GM19467 (cell line): ENCODE data around the gene JAML.
"Not testable (repeated sequence)": the region's sequence is repeated elsewhere in the genome, so short reads cannot be mapped to it uniquely, and the experiment has no call there.

ENCODE experiments used
- ATAC-seq: cut with Tn5 transposase; IDR thresholded peaks from one replicate; pipeline ENCODE4 v1.9.1; 2021; ENCODE audit warnings: mild to moderate bottlenecking, moderate library complexity; ENCODE audit not compliant: unreplicated experiment

JAML gene

DNA sequence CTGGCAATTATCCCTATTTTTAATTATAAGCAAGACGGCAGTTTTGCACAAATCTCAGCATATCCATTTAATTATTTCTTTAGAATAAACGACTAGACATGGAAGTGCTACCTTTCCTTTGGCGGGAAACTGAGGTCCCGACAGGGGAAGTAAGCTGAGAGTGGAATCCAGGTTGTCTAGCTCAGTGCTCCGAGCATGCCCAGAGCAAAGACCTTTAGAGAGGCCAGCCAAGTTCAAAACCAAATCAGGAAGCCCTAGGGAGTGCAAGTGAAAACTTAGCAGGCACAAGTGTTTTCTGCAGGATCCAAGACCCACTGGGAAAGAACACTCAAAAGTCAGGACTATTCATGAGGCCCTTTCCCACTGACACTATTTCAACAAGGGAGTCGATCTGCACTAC is 25.7 kb downstream of the JAML start:
- no peak for ATAC-seq

DNA sequence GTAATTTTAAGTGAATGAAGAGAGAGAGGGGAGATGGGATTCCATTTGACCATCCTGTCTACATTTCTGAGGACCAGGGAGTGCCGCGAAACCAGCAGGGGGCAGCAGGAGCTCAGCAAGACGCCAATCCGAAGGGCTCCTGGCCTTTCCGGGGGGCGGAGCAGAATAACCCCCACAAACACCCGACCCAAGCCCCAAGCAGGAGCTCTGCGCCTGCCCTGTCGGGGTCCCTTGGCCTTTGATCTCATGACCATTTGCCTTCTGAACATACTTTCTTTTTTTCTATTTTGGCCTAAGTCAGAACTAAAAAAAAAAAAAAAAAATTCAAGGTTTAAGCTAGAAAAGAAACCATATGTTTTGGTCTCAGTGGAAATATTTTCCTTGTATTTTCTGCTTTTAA is 26.4 kb downstream of the JAML start:
- peak; percentile 51 for ATAC-seq

DNA sequence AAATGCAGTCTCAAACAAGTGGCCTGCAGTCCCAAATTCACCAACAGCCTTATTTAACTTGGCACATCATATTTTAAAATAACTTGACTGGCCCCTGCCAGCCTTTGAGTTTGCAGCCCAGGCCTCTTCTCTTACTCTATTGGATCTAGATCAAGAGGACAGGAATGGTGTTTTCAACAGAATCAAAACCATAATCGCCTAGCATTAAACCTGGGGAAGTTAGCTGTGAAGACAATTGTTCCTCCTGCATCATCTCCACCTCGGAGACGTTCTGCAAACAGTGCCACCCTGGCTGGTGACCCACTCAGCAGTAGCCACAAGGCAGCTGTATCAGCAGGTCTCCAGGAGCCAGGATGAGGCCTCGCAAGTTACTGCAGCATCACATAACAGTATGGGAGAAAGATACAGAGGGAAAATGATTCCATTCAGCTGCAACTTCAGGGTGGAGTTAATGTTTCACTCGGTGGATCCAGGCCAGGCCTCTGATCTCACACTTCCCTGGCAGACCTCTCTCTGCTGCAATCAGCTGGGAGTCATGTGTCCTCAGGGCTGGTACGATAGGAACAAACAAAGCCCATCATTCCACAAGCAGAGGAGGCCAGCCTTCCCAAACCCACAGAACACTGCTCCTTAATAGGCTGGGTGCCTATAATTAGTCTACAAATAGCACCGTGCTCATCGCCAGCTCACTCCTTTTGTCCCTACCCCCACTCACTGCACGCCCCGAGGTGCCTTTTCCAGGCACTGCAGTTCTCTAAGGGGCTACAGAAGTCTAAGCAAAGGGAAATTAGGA is 29.8 kb downstream of the JAML start:
- ATAC-seq, result no peak

DNA sequence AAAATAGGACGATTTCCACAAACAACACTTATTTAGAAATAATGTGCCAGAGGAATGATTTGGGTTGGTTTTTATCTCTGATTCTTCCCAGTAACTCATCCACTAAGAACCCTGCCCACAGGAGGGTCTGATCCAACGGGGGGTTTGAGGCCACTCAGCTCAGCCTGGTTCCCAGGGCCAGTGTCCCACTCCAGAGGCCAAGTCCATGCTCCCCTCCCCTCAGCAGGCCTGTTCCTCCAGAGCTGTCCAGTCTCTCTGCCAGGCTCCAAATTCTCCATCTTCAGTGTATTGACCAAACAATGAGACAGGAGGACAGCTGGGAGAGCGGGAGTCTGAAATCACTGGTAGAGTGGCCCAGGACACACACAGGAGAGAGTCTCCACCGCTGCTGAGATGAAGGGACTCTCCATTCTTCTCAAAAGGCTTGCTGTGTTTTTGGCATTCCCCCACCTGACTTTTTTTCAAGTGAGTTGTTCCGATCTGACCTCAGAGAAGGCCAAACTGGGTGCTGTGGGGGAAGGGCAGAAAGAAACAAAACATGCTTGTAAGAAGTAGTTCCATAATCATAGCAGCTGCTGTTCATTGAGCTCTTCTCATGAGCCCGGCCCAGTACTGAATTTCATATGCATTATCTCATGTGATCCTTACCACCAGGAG is 30.8 kb downstream of the JAML start:
- ATAC-seq, result no peak

DNA sequence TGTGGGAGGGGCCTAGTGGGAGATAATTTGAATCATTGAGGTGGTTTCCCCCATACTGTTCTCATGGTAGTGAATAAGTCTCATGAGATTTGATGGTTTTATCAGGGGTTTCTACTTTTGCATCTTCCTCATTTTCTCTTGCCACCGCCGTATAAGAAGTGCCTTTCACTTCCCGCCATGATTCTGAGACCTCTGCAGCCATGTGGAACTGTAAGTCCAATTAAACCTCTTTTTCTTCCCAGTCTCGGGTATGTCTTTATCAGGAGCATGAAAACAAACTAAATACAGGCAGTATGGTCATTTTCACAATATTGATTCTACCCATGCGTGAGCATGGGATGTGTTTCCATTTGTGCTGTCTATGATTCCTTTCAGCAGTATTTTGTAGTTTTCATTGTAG is 32.0 kb downstream of the JAML start:
- ATAC-seq, result not testable (repeated sequence)

DNA sequence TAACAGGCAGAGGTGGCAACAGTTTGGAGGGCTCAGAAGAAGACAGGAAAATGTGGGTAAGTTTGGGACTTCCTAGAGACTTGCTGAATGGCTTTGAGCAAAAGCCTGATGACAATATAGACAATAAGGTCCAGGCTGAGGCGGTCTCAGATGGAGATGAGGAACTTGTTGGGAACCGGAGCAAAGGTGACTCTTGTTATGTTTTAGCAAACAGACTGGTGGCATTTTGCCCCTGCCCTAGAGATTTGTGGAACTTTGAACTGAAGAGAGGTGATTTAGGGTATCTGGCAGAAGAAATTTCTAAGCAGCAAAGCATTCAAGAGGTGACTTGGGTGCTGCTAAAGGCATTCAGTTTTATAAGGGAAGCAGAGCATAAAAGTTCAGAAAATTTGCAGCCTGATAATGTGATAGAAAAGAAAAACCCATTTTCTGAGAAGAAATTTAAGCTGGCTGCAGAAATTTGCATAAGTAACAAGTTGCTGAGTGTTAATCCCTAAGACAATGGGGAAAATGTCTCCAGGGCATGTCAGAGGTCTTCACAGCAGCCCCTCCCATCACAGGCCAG is 33.8 kb downstream of the JAML start:
- not testable (repeated sequence) for ATAC-seq

DNA sequence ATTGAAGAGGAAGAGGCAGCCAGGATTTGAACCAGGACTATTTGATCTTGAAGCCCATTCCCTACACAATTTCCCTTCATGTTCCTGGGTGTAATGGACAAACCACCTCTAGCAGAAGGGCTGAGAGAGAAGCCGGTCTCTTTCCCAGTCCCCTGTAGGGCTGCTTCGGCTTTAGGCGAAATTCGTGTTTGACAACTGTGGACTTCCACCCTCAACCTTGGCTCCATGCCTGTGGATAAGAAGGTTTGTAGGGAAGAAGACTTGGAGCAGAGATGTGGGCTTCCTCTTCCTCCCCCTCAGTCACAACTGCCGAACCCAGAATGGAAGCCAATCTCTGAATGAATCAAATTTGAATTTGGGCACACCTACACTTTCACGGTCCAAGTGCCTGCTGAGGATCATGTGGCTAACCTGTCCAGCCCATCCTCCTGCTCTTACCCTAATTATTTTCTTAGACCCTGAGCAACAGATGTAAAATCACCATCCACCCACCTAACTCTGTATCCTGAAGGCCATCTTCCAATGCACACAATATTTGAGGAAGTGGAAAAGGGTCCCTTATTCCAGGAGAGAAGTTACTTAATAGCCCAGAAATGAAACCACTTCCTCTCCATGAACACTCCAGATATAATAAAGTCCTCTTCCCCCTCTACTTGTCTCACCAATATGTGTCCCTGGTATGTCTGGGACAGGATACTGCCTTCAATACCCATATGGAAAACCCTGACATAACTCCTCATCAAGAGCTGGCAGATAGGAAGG is 38.3 kb downstream of the JAML start:
- no peak for ATAC-seq

DNA sequence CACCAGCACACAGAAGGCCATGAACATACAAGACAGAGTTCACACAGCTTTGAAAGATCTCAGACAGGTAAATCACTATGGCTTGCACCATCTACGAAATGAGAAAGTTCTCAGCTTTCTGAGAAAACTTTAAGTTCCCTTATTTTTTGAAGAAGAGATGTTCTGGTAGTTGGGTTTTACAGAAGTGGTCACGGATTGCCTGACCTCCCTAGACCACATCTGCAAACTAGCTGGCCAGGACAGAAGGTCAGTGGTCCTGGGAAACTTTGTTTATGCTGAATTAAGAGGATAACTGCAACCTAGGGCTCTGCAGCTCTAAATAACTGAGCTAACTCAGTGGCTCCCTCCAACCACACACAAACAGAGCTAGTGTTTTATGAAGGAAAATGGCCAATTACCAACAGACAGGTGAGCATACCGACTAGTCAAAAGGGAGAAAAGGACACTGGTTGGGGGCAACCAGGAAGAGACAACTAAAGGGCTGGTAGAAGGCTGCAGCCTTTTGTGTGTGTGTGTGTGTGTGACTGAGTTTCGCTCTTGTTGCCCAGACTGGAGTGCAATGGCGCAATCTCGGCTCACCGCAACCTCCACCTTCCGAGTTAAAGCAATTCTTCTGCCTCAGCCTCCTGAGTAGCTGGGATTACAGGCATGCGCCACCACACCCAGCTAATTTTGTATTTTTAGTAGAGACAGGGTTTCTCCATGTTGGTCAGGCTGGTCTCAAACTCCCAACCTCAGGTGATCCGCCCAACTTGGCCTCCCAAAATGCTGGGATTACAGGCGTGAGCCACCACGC is 39.8 kb downstream of the JAML start:
- ATAC-seq, result no peak

DNA sequence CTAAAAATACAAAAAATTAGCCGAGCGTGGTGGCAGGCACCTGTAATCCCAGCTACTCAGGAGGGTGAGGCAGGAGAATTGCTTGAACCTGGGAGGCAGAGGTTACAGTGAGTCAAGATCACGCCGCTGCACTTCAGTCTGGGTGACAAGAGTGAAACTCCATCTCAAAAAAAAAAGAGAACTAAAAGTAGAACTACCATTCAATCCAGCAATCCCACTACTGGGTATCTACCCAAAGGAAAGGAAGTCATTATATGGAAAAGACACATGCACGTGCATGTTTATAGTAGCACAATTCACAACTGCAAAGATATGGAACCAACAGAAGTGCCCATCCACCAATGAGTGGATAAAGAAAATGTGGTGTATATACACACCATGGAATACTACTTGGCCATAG is 41.1 kb downstream of the JAML start:
- not testable (repeated sequence) for ATAC-seq

DNA sequence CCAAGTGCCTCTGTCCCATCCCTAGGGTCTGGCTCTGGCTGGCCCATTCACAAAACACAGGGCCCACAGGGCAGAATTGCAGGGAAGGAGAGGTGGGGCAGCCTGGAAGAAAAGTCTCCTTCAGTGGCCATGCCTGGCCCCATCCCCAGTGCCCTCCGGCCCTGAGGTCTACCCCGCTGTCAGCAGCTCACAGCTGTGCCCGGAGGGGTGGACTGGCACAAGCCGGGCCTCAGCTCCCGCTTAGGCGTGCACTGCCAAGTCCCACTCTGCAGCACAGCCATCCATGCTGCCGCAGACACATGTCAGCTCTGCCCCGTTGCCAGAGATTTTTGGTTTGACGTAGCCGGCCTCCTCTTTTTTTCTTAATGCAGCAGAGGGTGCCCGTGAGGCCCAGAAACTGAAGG is 44.5 kb downstream of the JAML start:
- no peak for ATAC-seq

DNA sequence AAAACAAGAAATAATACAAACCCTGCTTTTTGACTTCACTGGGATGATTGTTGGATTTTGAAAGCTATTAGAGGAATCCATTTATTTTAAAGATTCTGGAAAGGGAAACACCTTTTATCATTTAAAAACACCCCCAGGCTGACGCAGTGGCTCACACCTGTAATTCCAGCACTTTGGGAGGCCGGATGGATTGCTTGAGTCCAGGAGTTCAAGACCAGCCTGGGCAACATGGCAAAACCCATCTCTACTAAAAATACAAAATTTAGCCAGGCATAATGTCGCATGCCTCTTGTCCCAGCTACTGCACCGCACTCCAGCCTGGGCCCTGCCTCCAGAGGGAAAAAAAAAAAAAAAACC is 48.1 kb downstream of the JAML start:
- no peak for ATAC-seq

DNA sequence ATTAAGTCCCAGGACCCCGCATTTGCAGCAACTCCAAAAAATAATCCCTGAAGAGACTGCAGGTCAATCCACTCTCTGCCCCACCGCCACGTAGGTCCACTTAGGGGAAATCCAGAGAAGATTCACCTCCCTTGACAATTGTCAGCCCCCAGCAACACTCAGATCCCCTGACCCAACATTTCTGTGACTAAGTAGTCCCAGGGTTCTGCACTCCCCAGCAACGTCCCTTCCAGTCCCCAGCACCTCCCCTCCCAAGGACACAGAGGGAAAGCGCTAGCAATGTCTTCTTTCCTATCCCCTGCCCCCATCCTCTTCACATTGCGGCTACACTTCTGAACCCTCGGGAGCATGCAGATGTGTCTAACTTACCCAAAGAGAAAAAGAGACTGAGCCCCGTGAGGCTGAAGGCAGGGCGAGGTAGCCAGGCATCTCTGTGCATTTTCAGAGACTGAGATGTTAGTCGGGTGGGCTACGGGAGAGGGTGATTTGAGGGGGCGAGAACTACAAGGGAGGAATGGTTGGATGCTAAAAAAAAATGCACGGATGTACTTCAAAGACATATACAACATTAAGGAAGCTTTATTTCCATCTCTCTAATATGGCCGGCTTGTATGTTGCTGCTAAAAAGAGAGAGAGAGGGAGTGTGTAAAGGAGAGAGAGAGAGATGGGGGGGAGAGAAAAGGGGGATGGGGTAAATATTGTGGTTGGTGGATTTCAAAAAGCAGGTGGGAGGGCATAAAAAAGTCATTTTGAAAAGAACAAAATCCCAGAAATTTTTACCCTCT is 48.6 kb downstream of the JAML start, which contains the start of gene SCN2B:
Gene SCN2B (minus strand): TSS at position 647 of the 785 bp plus-strand sequence. CDS start 208 bp downstream, at position 439.
- no peak for ATAC-seq

DNA sequence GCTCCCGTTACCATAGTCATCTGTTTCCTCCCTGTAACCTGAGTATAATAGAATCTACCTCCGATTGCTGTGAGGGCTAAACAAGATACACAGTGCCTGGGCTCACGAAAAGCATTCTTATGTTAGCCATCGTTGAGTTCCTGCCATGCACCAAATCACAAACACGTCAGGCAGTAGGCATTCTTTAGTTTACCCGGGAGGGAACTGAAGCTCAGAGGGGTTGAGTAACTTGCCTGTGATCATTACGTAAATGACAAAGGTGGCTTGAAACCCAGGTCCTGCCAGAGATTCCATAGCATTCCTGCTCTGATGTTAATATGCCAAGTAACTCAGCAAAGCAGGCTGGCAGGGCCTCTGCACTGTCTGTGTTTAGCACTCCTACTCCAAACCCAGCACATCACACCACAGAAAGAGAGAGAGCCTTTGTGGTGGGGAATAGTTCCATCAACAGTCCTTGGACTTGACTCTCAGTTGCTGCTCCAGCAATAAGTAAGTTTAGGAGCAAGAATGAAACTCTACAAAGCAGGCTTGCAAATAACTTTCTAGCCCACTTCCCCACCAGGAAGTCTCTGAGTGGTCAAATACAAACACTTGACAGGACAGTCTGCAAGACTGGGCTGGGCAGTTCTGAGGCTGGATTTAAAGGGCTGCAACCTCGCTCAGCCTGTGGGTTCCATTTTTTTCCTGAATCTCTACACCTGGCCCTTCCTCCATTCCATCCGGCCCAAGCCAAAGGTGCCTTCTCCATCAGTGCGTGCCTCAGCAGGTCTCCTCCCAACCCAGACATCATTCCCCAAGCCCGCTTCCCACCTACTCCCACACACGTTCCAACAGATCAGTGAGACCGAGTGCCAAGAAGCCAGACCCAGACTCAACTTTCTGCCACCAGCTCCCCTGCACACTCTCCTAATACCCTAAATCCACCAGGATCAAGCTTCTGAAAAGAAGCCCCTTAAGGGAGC is 49.5 kb downstream of the JAML start:
- no peak for ATAC-seq

DNA sequence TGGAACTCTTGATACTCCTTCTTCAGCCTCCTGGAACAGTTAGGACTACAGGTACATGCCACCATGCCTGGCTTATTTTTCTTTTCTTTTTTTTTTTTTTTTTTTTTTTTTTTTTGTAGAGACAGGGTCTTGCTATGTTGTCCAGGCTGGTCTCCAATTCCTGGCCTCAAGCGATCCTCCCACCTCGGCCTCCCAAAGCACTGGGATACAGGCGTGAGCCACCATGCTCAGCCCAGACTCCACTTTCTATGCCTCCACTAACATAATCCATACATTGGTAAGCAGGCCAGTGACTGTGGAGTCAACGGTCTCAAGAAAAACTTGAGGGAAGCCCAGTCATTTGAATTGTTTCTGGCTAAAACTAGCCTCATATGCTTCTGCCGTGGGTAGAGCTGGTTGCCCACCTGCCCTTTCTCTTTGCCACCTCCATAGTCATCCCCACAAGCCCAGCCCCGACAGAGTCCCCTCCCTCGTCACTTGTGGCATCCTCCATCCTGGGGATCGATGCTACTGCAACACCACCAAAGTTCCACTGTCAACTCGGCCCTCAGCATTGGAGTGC is 50.7 kb downstream of the JAML start:
- ATAC-seq, result no peak

DNA sequence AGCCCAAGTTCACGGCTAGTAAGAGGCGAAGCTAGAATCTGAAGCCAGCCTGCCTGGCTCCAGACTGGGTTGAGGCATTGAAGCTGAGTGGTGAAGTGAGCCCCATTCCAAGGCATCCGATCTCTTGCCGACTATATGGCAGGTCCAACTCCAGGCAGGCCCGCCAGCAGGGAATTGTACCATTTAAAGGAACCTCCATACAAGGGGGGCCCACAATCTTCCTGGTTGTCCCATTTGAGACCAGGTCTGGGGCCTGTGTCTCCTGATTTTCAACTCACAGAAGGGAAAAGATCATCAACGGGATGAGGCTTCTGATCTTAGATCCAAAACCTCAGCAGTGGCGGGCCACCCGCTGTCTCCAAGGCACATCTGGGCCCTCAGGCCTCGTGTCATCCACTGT is 52.5 kb downstream of the JAML start:
- ATAC-seq, result no peak

DNA sequence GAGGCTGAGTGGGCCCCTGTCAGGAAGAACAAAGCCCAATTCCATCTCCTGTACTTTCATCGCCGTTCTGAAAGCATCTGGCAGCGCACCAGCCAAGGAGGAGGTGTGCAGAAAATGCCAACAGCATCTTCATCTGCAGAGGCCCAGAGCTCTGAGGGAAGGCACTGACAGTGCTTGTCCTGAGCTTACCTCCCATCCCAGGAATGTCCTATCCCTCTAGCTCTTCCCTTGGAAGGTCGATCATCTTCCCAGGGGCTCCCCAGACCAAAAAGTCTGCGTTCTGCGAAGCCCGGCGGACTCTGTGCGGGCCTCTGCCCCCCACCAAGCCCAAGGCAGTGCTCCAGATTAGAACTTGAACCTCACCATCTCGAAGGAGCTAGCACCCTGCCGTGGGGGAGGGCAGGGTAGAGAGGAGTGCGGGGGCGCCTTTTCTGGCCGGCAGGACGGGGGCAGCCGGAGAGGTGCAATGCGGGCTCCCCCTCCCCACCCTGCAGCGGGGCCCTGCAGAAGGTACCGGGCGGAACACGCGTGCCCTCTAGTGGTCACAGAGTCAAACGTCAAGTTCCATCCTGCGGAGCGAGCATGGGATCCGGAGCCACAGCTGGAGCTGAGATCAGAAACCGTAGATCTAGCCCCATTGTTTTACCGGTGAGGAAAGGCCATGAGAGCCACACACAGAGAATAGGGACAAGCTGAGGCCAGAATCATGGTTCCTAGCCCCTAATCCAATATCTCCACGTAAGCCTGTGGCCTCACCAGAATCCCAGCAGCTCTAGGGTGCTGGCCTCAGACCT is 53.3 kb downstream of the JAML start:
- ATAC-seq, result no peak

DNA sequence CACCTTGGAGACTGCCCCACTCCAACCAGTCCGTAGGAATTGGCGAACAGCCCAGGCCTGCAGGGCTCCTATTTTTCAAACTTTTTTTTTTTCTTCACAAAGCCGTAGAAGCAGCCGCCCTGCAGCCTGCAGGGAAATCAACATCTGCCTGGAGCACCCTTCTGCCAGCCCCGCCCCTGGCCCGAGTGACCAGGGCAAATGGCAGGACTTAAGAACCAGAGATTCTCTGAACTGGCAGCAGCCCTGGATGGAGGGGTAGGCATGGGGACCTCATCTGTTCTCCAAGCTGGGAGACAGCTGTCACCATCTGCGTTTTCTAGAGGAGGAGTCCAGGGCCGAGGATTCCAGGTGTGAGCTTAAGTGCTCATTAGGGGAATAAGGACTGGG is 53.9 kb downstream of the JAML start:
- ATAC-seq, result no peak

DNA sequence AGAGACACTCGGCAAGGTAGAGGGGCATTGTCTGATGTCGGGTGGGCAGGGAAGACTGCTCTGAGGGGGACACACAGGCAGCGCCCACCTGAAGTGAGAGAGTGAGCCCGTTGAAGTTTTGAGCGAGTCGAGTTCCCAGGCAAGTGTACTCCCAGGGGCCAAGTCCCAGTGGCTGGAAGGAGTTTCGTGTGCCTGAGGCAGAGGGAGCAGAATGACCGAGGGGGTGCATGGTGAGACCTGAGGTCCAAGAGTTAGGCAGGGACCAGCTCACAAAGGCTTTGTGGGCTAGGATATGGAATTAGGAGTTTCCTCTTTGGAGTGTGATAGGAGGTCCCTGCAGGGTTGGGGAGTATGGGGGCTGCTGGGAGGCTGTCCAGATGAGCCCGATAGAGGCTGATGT is 54.6 kb downstream of the JAML start:
- no peak for ATAC-seq
